ENCODE measurements around the gene ZNF532.

- TF ChIP-seq CTCF (IDR thresholded peaks at IDR 0.05; ENCODE audit: low read depth, low read length) (no peak), EZH2phosphoT487 (IDR thresholded peaks at IDR 0.05; ENCODE audit: low read depth) (no peak)
Observed at GRCh38 chr18:58911766-58912165, 47.1 kb downstream of the ZNF532 start.

Measured in OCI-LY3 (cell line).